H1 (cell line): ENCODE data around the gene AP2B1. TPM values are rescaled to one million over a fixed set of nuclear protein-coding genes. Genes with fewer than 3 reads are reported as not detected.

Experiments used
- NANOG ChIP-seq: IDR thresholded peaks from 2 replicates; pipeline ENCODE4 v1.6.1; 2011; ENCODE audit warnings: low read length, low read depth, mild to moderate bottlenecking, inconsistent platforms; ENCODE audit not compliant: insufficient read depth, poor library complexity, severe bottlenecking
- polyA plus RNA-seq, 7 experiments: library from polyadenylated mRNA; depleted of rRNA in 3 of 7; stranded (reverse) in 5 of 7; unstranded in 2 of 7; fragments of >200 nt in 5 of 7; fragments of 200-250 nt in 2 of 7; gene quantifications; 1 replicate in 5 of 7; 2 replicates in 1 of 7; 4 replicates in 1 of 7; pipeline versions ENCODE4 v1.2.1 to v1.2.3, GENCODE V29; 2011 to 2013; ENCODE audit warnings: missing spikeins in 2 of 7, mixed read lengths in 2 of 7
- total RNA-seq: library from RNA; stranded (reverse); fragmentation: NEBNext Ultra II Directional; extraction: Animal tissue kit (Norgen Biotek cat#: 25700); gene quantifications from 2 replicates; pipeline ENCODE4 v1.2.1, GENCODE V29; 2021
- TF ChIP-seq, protein P1 (sequence below): fragments of 300-600 bp; sonication (generic); IDR thresholded peaks from 2 replicates; pipeline ENCODE4 v1.7.1; 2012; ENCODE audit warnings: low read length, moderate library complexity, mild to moderate bottlenecking, inconsistent platforms; ENCODE audit not compliant: insufficient replicate concordance

AP2B1 gene
- total and polyA plus RNA-seq, 2 of the 8 experiments (the other 6 are each of a cell fraction or from before 2014, with no cell fraction given): 95.5 to 199 TPM

DNA sequence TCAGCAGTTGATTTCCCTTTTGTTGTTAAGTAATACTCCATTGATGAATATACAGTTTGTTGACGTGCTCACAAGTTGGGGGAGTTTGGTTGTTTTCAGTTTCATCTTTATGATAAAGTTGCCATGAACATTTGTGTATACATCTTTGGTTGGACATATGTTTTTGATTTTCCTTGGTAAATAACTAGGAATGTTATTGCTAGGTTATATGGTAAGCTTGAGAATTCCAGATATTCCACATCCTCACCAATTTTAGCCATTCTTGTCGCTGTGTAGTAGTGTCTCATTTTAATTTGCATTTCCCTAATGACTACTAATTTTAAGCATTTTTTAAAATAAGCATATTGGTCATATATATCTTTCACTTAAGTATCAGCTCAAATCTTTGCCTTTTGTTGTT, 89.3 kb downstream of the AP2B1 start (continued):
- TF ChIP-seq, protein P1, sequence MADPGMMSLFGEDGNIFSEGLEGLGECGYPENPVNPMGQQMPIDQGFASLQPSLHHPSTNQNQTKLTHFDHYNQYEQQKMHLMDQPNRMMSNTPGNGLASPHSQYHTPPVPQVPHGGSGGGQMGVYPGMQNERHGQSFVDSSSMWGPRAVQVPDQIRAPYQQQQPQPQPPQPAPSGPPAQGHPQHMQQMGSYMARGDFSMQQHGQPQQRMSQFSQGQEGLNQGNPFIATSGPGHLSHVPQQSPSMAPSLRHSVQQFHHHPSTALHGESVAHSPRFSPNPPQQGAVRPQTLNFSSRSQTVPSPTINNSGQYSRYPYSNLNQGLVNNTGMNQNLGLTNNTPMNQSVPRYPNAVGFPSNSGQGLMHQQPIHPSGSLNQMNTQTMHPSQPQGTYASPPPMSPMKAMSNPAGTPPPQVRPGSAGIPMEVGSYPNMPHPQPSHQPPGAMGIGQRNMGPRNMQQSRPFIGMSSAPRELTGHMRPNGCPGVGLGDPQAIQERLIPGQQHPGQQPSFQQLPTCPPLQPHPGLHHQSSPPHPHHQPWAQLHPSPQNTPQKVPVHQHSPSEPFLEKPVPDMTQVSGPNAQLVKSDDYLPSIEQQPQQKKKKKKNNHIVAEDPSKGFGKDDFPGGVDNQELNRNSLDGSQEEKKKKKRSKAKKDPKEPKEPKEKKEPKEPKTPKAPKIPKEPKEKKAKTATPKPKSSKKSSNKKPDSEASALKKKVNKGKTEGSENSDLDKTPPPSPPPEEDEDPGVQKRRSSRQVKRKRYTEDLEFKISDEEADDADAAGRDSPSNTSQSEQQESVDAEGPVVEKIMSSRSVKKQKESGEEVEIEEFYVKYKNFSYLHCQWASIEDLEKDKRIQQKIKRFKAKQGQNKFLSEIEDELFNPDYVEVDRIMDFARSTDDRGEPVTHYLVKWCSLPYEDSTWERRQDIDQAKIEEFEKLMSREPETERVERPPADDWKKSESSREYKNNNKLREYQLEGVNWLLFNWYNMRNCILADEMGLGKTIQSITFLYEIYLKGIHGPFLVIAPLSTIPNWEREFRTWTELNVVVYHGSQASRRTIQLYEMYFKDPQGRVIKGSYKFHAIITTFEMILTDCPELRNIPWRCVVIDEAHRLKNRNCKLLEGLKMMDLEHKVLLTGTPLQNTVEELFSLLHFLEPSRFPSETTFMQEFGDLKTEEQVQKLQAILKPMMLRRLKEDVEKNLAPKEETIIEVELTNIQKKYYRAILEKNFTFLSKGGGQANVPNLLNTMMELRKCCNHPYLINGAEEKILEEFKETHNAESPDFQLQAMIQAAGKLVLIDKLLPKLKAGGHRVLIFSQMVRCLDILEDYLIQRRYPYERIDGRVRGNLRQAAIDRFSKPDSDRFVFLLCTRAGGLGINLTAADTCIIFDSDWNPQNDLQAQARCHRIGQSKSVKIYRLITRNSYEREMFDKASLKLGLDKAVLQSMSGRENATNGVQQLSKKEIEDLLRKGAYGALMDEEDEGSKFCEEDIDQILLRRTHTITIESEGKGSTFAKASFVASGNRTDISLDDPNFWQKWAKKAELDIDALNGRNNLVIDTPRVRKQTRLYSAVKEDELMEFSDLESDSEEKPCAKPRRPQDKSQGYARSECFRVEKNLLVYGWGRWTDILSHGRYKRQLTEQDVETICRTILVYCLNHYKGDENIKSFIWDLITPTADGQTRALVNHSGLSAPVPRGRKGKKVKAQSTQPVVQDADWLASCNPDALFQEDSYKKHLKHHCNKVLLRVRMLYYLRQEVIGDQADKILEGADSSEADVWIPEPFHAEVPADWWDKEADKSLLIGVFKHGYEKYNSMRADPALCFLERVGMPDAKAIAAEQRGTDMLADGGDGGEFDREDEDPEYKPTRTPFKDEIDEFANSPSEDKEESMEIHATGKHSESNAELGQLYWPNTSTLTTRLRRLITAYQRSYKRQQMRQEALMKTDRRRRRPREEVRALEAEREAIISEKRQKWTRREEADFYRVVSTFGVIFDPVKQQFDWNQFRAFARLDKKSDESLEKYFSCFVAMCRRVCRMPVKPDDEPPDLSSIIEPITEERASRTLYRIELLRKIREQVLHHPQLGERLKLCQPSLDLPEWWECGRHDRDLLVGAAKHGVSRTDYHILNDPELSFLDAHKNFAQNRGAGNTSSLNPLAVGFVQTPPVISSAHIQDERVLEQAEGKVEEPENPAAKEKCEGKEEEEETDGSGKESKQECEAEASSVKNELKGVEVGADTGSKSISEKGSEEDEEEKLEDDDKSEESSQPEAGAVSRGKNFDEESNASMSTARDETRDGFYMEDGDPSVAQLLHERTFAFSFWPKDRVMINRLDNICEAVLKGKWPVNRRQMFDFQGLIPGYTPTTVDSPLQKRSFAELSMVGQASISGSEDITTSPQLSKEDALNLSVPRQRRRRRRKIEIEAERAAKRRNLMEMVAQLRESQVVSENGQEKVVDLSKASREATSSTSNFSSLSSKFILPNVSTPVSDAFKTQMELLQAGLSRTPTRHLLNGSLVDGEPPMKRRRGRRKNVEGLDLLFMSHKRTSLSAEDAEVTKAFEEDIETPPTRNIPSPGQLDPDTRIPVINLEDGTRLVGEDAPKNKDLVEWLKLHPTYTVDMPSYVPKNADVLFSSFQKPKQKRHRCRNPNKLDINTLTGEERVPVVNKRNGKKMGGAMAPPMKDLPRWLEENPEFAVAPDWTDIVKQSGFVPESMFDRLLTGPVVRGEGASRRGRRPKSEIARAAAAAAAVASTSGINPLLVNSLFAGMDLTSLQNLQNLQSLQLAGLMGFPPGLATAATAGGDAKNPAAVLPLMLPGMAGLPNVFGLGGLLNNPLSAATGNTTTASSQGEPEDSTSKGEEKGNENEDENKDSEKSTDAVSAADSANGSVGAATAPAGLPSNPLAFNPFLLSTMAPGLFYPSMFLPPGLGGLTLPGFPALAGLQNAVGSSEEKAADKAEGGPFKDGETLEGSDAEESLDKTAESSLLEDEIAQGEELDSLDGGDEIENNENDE: no peak
- TF ChIP-seq NANOG: no peak
